Activated CD8-positive, alpha-beta memory T cell treated with anti-CD3 and anti-CD28 coated beads for 1 hour (primary cell): ENCODE results near the gene RBPMS2.
"Not testable (repeated sequence)": the region's sequence is repeated elsewhere in the genome, so short reads cannot be mapped to it uniquely, and the experiment has no call there.

ENCODE experiments used
- DNase-seq, 2 donors: peaks; one replicate each; pipeline ENCODE4 v3.0.0-alpha.2; 2020; ENCODE audit warnings: low read depth in 1 of 2; ENCODE audit errors: extremely low read depth in 1 of 2

Gene RBPMS2

DNA sequence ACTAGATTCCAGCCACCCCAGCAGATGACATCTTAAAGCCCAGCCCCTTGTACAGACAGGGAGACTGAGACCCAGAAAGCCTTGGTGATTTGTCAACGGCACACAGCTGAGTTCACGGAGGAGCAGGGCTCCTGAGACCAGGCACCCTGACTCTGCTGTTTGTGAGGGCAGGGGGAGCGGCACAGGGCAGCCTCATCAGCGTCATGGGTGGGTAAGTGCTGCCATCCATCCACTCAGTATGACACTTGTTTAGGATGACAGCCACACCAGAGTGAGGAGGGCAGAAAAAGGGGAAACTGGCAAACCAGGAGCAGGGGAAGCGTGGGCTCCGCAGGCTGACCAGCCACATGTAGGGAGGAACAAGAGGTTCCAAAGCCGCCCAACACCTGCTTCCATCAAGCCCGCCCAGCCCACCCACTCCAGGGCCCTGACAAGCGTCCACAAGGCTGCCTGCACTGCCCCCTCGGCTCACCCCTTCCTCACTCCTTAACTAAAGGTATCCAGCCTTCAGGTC lies 19.9 kb downstream of the RBPMS2 start:
- DNase-seq: no peak

DNA sequence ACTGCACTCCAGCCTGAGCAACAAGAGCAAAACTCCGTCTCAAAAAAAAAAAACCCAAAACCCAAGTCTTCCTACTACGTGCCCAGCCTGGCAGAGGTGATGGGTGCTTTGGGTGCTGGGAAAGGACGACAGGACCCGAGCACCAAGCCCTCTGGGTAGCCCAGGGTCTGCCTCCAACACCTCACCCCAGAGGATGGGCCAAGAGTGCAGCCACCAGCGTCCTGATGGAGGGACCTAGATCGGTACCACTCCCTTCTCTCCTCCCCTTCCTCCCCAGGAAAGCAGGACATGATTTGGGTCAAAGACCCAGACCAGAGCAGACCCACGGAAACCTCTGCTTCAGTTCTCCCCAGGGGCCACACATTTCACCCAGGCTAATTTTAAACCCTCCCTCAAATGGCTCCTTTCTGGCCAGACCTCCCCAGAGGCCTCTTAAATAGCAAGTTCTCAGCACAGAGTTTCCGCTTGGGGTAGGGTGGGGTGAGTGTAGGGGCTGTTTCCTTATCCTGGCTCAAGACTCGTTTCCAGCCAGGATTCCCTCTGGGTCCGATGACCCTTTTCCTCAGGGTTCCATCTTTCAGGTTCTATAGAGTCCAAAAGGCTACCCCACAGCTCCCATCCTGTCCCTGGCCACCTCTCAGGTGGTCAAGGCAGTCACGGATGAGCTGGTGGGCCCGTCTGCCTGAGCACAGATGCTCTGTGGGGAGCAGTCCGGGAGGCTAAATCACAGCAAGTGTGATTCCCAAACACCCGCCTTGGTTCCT lies 20.5 kb downstream of the RBPMS2 start:
- DNase-seq: no peak

GRCh38 chr15:64753480-64754185 lies 21.8 kb downstream of the RBPMS2 start:
- no peak for DNase-seq

DNA sequence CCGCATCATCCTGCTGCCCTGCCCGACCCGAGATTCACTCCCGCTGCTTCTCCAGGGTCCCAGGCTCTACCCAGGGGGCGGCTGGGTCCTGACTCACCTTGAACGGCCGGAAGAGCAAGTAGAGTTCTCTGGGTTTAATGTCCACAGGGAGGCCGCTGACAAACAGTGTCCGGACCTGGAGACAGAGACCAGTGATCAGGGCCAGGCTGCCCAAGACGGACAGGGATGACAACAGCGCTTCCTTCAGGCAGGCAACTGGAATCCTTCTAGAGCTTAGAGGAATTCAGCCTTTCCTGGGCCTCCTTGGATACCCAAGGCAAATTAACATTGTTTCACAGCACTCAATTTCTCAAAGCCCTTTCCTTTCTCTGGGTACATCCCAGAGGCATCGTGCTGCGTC lies 23.9 kb downstream of the RBPMS2 start:
- no peak for DNase-seq

- no peak for DNase-seq
These were observed 25.3 kb downstream of the RBPMS2 start for GRCh38 chr15:64749999-64750657.

- no peak for DNase-seq
These were observed 26.2 kb downstream of the RBPMS2 start for GRCh38 chr15:64749167-64749566.

GRCh38 chr15:64748251-64748650 lies 27.1 kb downstream of the RBPMS2 start:
- no peak for DNase-seq

- DNase-seq: no peak
These were observed 27.8 kb downstream of the RBPMS2 start for GRCh38 chr15:64747578-64747977.

DNA sequence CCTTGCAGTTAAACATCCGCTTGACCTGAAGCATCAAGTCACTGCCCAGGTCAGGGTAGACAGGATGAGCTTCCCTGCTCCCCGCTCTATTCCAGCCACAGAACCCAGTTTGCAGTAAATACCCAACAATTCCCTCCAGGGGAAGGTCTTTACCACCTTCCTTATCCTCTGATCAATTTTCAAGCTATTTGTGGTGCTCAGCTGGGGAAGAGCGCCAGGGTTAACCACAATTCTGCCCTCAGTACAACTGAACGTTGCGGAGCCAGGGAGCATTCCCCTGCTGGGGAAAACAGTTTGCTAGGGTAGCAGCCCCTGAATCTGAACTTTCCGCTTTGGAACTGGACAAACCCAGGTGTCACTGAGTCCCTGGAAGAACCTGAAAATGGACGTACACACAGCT lies 28.5 kb downstream of the RBPMS2 start:
- DNase-seq: no peak

GRCh38 chr15:64746356-64746755 lies 29.0 kb downstream of the RBPMS2 start:
- no peak for DNase-seq

- no peak for DNase-seq
These were observed 31.7 kb downstream of the RBPMS2 start for GRCh38 chr15:64743691-64744090.

DNA sequence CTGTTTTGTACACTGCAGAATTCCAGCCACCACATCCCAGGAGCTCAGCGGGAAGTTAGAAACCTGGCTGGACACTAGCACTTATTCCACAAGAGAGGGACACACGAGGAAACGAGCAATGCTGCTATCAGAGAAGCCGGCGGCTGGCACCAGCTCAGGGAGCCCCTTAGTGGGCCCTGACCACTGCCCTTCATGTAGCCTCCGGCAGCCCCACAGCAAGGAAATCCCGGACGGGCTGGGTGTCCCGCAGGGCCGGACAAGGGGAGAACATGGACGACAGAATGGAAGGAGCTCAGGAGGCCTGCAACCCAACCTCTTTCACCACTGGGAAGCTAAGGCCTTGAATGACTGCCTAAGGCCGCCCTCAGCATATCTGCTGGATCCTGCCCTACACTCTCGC lies 32.5 kb downstream of the RBPMS2 start:
- DNase-seq: no peak

- no peak for DNase-seq
These were observed 33.0 kb downstream of the RBPMS2 start for GRCh38 chr15:64742385-64742784.

DNA sequence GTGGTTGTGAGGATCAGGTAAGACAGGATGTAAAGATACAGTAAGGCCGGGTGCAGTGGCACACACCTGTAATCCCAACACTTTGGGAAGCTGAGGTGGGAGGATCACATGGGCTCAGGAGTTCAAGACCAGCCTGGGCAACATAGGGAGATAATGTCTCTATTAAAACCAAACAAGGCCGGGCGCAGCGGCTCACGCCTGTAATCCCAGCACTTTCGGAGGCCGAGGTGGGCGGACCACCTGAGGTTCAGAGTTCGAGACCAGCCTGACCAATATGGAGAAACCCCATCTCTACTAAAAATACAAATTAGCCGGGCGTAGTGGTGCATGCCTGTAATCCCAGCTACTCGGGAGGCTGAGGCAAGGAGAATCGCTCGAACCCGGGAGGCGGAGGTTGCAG lies 33.7 kb downstream of the RBPMS2 start:
- not testable (repeated sequence) for DNase-seq

GRCh38 chr15:64740311-64741170 lies 34.8 kb downstream of the RBPMS2 start:
- DNase-seq: no peak

GRCh38 chr15:64739577-64740143 lies 35.7 kb downstream of the RBPMS2 start:
- no peak for DNase-seq

GRCh38 chr15:64739156-64739555 lies 36.2 kb downstream of the RBPMS2 start:
- no peak for DNase-seq

- no peak for DNase-seq
These were observed 36.9 kb downstream of the RBPMS2 start for GRCh38 chr15:64738226-64739095.

- DNase-seq: no peak
These were observed 43.1 kb downstream of the RBPMS2 start for GRCh38 chr15:64732156-64732860.
